LNCaP clone FGC (cell line): ENCODE data around the gene PRXL2A.

Experiments used
- DNase-seq: peaks from one replicate; pipeline ENCODE4 v3.0.0-alpha.2; 2011; ENCODE audit warnings: low read depth
- H3K4me3 ChIP-seq: 2 replicates; pipeline ENCODE4 v1.5.1; 2011; ENCODE audit warnings: mild to moderate bottlenecking, low read depth, low read length, control low read depth
- CTCF ChIP-seq: IDR thresholded peaks from 2 replicates; pipeline ENCODE4 v1.5.1; 2012; ENCODE audit warnings: mild to moderate bottlenecking; ENCODE audit not compliant: control insufficient read depth, insufficient read depth; ENCODE audit errors: extremely low read depth

The PRXL2A gene

GRCh38 chr10:80452069-80452468, 43.7 kb downstream of the PRXL2A start:
- DNase-seq = no peak
- no peak for TF ChIP-seq CTCF
- H3K4me3 ChIP-seq = no peak overlapping the region

- TF ChIP-seq CTCF = no peak
- no peak for DNase-seq
- H3K4me3 ChIP-seq = no peak overlapping the region
These were observed 44.3 kb downstream of the PRXL2A start for GRCh38 chr10:80452640-80453039.

GRCh38 chr10:80453056-80453841, 44.9 kb downstream of the PRXL2A start:
- no peak for TF ChIP-seq CTCF
- H3K4me3 ChIP-seq = peak overlapping the region; percentile 42

GRCh38 chr10:80453842-80454512, 45.6 kb downstream of the PRXL2A start, which contains the start of gene TSPAN14:
TSPAN14 (plus strand) TSS chr10:80454310; CDS start chr10:80489234, 34,924 bp downstream.
- DNase-seq = no peak
- 0 out of 2 replicates have a peak, but pooled peaks have one; percentile 18 for TF ChIP-seq CTCF

More at GRCh38 chr10:80453056-80453841, 44.9 kb downstream of the PRXL2A start:
- no peak for DNase-seq

GRCh38 chr10:80454513-80455460, 46.4 kb downstream of the PRXL2A start:
- no peak for TF ChIP-seq CTCF
- no peak for DNase-seq
- peak overlapping the region; percentile 59 for H3K4me3 ChIP-seq

More at GRCh38 chr10:80453842-80454512, 45.6 kb downstream of the PRXL2A start, which contains the start of gene TSPAN14:
- H3K4me3 ChIP-seq = peak within 1 kb of the TSS; percentile 59

GRCh38 chr10:80455461-80456349, 47.4 kb downstream of the PRXL2A start:
- TF ChIP-seq CTCF = no peak
- peak overlapping the region; percentile 59 for H3K4me3 ChIP-seq
- DNase-seq = no peak
